ENCODE measurements around the gene INHBE.
"Not testable (repeated sequence)": the region's sequence is repeated elsewhere in the genome, so short reads cannot be mapped to it uniquely, and the experiment has no call there.

DNA sequence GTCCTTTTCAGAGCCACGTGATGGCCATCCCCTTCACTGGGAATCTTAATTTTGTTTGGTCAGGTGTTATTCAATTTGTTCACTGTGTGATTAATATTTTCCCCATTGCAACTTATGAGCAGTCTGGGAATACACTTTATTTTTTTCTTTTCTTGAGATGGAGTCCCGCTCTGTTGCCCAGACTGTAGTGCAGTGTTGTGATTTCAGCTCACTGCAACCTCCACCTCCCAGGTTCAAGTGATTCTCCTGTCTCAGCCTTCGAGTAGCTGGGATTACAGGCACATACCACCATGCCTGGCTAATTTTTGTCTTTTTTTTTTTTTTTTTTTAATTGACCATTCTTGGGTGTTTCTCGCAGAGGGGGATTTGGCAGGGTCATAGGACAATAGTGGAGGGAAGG, 51.4 kb downstream of the INHBE start:
- TF ChIP-seq TCF4 (CRISPR knock-in tag; IDR thresholded peaks at IDR 0.05; ENCODE audit: borderline replicate concordance); ZFP30 (CRISPR knock-in tag; IDR thresholded peaks at IDR 0.05); ZNF8 (CRISPR knock-in tag; IDR thresholded peaks at IDR 0.05); ZNF70 (CRISPR knock-in tag; IDR thresholded peaks at IDR 0.05); ZC3H10 (CRISPR knock-in tag; IDR thresholded peaks at IDR 0.05); ESRRG (CRISPR knock-in tag; IDR thresholded peaks at IDR 0.05); GLIS3 (CRISPR knock-in tag; IDR thresholded peaks at IDR 0.05): not testable (repeated sequence)
- TF ChIP-seq, protein P1, sequence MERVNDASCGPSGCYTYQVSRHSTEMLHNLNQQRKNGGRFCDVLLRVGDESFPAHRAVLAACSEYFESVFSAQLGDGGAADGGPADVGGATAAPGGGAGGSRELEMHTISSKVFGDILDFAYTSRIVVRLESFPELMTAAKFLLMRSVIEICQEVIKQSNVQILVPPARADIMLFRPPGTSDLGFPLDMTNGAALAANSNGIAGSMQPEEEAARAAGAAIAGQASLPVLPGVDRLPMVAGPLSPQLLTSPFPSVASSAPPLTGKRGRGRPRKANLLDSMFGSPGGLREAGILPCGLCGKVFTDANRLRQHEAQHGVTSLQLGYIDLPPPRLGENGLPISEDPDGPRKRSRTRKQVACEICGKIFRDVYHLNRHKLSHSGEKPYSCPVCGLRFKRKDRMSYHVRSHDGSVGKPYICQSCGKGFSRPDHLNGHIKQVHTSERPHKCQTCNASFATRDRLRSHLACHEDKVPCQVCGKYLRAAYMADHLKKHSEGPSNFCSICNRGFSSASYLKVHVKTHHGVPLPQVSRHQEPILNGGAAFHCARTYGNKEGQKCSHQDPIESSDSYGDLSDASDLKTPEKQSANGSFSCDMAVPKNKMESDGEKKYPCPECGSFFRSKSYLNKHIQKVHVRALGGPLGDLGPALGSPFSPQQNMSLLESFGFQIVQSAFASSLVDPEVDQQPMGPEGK (CRISPR knock-in tag; IDR thresholded peaks at IDR 0.05; ENCODE audit: borderline replicate concordance), result not testable (repeated sequence)

Measured in SK-N-SH treated with all-trans-retinoic acid at 6 μM for 48 hours (cell line).